ENCODE measurements around the gene CGA.

DNA sequence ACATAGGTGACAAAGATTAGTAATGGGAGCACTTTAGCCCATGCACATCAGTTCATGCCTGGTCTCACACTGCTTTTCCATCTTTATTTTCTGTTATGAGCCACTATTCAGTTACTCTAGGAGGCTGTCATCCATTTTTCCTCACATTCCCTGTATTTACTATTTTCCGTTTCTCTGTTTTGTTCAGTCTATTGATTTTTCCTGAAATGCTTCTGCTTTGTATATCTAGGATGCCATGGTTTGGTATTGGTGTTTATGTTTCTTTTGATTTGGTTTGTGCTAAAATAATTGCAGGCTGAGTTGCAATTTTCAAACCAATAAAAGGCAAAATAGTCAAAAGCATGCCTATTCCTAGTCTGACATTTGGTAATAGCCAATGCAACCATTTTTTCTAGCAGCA lies 31.6 kb upstream of the CGA start:
- TF ChIP-seq POLR2AphosphoS5 (IDR thresholded peaks at IDR 0.05) (no peak), POLR2A (IDR thresholded peaks at IDR 0.05) (no peak)

Measured in suprapubic skin (tissue), 4 donors.